DMS114 treated with DMSO at 0.1 percent for 48 hours (cell line): Measurements from ENCODE around the gene GPX8.

Experiments
- DNase-seq: peaks from one replicate; lab custom pipeline; 2025; ENCODE audit not compliant: unreplicated experiment; lab: John Stamatoyannopoulos, UW

Gene GPX8

GRCh38 chr5:55172051-55172899, 12.3 kb downstream of the GPX8 start:
- peak; percentile 71 for DNase-seq

GRCh38 chr5:55172937-55173686, 13.1 kb downstream of the GPX8 start, which contains the start of gene CDC20B:
Gene CDC20B, minus strand, starts transcription at chr5:55173177. Its CDS starts 177 bp downstream, at chr5:55173000.
- peak; percentile 38 for DNase-seq

- DNase-seq: no peak
Observed at GRCh38 chr5:55173687-55174230, 13.8 kb downstream of the GPX8 start.

DNA sequence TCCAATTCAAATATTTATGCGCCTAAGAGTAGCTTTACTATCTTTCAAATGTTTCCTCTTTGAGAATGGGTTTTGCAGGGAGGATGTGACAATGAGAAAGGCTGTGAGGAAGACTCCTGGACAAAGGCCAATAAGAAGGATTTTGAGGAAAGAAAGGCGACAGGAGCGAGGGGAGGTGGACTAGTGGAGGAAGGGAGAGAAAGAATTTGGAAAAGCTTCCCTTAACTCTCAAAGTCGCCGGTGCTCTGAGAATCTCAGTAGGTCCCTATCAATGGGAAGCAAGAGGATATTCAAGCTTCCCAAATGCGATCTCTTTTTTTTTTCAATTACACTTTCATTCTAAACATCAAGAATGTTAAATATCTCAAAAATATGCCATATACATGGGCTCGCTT, 15.8 kb downstream of the GPX8 start:
- no peak for DNase-seq

- peak; percentile 43 for DNase-seq
Observed at GRCh38 chr5:55176176-55176818, 16.3 kb downstream of the GPX8 start.

- DNase-seq: no peak
Observed at GRCh38 chr5:55177078-55177477, 17.1 kb downstream of the GPX8 start.

GRCh38 chr5:55180016-55180415, 20.0 kb downstream of the GPX8 start:
- DNase-seq: no peak

DNA sequence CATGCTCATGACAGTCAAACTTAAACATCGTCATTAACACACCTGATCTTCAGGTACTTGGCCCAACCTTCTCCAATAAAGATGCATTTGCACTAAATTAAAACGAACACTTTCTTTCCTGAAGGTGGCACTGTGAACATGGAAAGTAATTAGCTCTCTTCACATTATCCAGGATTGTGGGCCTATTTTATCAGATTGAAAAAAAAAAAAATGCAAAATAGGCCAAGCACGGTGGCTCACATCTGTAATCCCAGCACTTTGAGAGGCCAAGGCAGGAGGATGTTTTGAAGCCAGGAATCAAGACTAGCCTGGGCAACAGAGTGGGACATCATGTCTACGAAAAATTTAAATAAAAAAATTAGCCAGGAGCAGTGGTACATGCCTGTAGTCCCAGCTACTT, 27.4 kb downstream of the GPX8 start:
- DNase-seq: peak; percentile 18

DNA sequence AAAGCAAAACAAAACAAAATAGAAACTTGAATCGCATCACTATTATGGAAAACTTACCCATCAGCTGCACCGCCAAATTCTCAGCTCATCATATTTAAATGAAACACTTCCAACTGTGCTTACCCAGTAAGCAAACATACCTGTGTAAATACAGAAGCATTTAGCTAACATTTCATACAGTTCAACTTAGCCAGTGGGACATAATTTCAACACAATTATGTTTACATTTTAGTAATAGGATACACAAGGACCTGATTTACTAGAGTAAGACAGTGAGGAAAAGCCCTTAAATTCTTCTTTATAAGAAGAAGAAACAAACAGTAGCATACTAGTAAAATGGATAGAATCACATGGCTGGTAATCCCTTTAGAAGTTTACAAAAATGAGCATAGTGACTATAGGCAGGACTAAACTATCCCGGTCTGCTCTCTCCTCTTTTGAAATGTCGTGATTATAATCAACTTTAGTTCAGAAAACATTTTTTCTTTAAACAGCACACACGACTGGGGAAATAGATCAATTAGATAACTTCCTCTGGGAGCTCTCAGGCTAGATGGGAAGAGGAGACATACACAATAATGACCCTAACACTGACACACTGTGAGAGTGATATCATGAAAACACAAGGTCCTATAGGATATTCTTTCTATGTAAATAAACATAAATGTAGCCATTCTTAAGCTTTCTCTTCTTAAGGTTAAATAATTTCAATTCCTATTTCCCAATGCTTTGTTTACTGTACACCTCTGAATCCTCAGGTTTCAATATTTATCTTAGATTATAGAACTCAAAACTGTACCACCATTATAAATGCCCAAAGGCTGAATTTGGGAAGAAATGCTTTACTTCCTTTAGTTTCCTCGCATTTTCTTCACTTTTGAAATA, 28.9 kb downstream of the GPX8 start:
- no peak for DNase-seq

DNA sequence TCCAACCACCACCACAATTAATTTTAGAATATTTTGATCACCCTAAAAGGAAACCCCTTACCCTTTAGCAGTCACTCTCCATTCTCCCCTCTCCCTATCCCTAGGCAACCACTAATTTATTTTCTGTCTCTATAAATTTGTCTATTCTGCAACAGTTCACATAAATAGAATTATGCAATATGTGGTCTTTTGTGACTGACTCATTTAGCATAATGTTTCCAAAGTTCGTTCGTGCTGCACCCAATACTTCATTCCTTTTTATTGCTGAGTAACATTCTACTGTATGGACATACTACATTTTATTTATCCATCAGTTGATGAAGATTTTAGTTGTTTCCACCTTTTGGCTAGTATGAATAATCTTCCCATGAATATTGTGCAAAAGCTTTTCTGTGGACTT, 31.2 kb downstream of the GPX8 start:
- DNase-seq: no peak

- DNase-seq: no peak
Observed at GRCh38 chr5:55205001-55205400, 45.0 kb downstream of the GPX8 start.

DNA sequence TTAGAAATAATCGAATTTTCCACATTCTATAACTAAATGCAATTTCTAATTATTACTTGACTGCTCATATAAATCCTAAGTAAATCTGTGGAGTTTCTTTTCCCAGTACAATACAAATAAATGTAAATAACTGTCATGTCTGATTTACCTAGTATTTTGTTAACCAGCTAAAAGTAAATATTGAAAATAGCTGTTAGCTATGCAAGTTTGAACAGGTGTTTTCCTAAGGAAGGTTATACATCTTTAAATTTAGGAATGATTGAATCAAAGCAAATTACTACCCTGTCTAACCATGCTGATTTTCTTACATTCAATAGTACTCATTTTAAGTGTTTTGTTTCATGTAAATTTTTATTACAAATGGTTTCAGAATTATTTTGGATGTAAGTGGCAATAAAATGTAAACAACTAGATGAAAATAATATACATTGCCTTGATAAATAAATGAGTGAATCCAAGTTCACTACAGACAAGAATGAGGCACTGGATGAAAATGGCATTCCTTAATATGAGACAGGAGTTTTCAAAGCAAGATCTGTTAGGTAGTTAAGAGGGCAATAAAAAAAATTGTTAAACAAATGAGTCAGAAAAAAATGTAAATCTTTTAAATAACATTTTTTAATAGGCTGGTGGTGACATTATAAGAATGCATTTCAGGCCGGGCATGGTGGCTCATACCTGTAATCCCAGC, 51.4 kb downstream of the GPX8 start:
- DNase-seq: no peak
